Lower lobe of right lung (tissue), 2 donors: ENCODE measurements around the gene ZNF69. TPM values are rescaled to one million over a fixed set of nuclear protein-coding genes. Genes with fewer than 3 reads are reported as not detected.
"Not testable (repeated sequence)": the region's sequence is repeated elsewhere in the genome, so short reads cannot be mapped to it uniquely, and the experiment has no call there.

Experiments
- ATAC-seq, 2 donors: fragments of 200-7000 bp; cut with Tn5 transposase; one replicate each; pipeline ENCODE4 v1.9.1; 2020 to 2022; ENCODE audit warnings: mild to moderate bottlenecking in 2 of 2, moderate library complexity in 2 of 2
- DNase-seq: peaks from one replicate; pipeline ENCODE4 v3.0.0-alpha.2; 2020
- H3K27ac ChIP-seq: fragments of 200-600 bp; one replicate; pipeline ENCODE4 v1.8.0; 2022
- H3K27me3 ChIP-seq: fragments of 200-600 bp; one replicate; pipeline ENCODE4 v1.8.0; 2022; ENCODE audit warnings: low read depth
- H3K36me3 ChIP-seq: fragments of 200-600 bp; one replicate; pipeline ENCODE4 v1.8.0; 2022; ENCODE audit warnings: mild to moderate bottlenecking
- H3K4me1 ChIP-seq: fragments of 200-600 bp; one replicate; pipeline ENCODE4 v1.8.0; 2022
- H3K4me3 ChIP-seq: fragments of 200-600 bp; one replicate; pipeline ENCODE4 v1.8.0; 2022; ENCODE audit warnings: mild to moderate bottlenecking
- H3K9me3 ChIP-seq: fragments of 200-600 bp; one replicate; pipeline ENCODE4 v1.8.0; 2022
- CTCF ChIP-seq: fragments of 200-600 bp; IDR thresholded peaks from one replicate; pipeline ENCODE4 v1.8.0; 2022; ENCODE audit warnings: antibody characterized with exemption, mild to moderate bottlenecking
- intact Hi-C: fragments of 100-400 bp; cut with DNase I; formaldehyde crosslinking; loops from one replicate; pipeline ENCODE4 v1.11.0; 2022
- total RNA-seq: library from RNA; stranded (reverse); fragmentation: NEBNext Ultra II Directional; extraction: Animal tissue kit (Norgen Biotek cat#: 25700); gene quantifications from one replicate; pipeline ENCODE4 v1.2.1, GENCODE V29; 2021
- donor health status: DM: no; HTN: yes; CAD: no; lungs with severe emphysema.

ZNF69 gene
- total RNA-seq, 1 donor from 2014 or later, result 12.2 TPM

- Histone ChIP-seq H3K27ac (no peak overlapping the region), H3K27me3 (no peaks in the 10 kb centered on the region), H3K36me3 (no peaks in the 10 kb centered on the region), H3K4me1 (peaks cover 6% of the 10 kb centered on the region), H3K4me3 (no peak overlapping the region), H3K9me3 (no peaks in the 10 kb centered on the region)
- no peak for TF ChIP-seq CTCF
- intact Hi-C loops, result no loop called here
- DNase-seq (no peak), ATAC-seq (no peak)
These were observed 5.0 kb upstream of the ZNF69 start for GRCh38 chr19:11882606-11883005.

- H3K36me3 ChIP-seq, result no peaks in the 10 kb centered on the region
- DNase-seq (no peak), ATAC-seq (peak; percentile 12 to 45)
- peak overlapping the region; percentile 89 for H3K27ac ChIP-seq
- no peaks in the 10 kb centered on the region for H3K9me3 ChIP-seq
- TF ChIP-seq CTCF, result no peak
- no peaks in the 10 kb centered on the region for H3K27me3 ChIP-seq
- intact Hi-C loops, result no loop called here
- peaks cover 15% of the 10 kb centered on the region for H3K4me1 ChIP-seq
- peak overlapping the region; percentile 74 for H3K4me3 ChIP-seq
These were observed 360 bp upstream of the ZNF69 start for GRCh38 chr19:11887234-11887610.

- ATAC-seq, H3K27ac ChIP-seq, H3K27me3 ChIP-seq, H3K36me3 ChIP-seq, DNase-seq, intact Hi-C loops, H3K4me3 ChIP-seq, H3K9me3 ChIP-seq: not testable (repeated sequence)
- H3K4me1 ChIP-seq, result peaks cover 15% of the 10 kb centered on the region
These were observed 2.3 kb downstream of the ZNF69 start for GRCh38 chr19:11889901-11890300.

- DNase-seq (no peak), ATAC-seq (no peak)
- intact Hi-C loops, result no loop called here
- Histone ChIP-seq H3K36me3 (no peaks in the 10 kb centered on the region), H3K4me1 (peaks cover 15% of the 10 kb centered on the region), H3K27ac (no peak overlapping the region), H3K27me3 (no peaks in the 10 kb centered on the region), H3K9me3 (no peaks in the 10 kb centered on the region), H3K4me3 (no peak overlapping the region)
- no peak for TF ChIP-seq CTCF
These were observed 3.1 kb downstream of the ZNF69 start for GRCh38 chr19:11890634-11891033.

DNA sequence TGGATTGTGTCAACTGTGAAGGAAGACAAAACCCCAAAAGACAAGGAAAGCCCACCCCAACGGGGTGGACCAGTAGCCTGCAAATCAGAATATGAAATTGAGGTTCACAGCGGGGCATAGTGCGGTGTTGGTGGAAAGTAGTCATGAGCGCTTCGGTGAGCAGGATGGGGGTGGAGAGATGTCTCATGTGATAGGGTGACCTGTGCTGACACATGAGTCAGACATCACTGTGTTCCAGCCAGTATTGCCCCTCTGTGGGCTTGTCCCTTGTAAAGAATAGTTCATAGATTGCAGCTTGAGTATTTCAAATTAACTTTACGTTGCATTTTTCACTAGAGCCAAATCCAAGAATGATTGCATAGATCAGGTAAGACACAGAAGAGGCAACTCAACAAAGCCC is 7.3 kb downstream of the ZNF69 start:
- Histone ChIP-seq H3K27me3 (no peaks in the 10 kb centered on the region), H3K4me1 (no peaks in the 10 kb centered on the region), H3K36me3 (no peaks in the 10 kb centered on the region), H3K27ac (no peak overlapping the region), H3K9me3 (peaks cover 23% of the 10 kb centered on the region), H3K4me3 (no peak overlapping the region)
- DNase-seq (no peak), ATAC-seq (no peak)
- intact Hi-C loops, result no loop called here
- TF ChIP-seq CTCF, result no peak

- Histone ChIP-seq H3K27me3 (no peaks in the 10 kb centered on the region), H3K4me3 (no peak overlapping the region), H3K27ac (no peak overlapping the region), H3K4me1 (no peaks in the 10 kb centered on the region), H3K9me3 (peaks cover 90% of the 10 kb centered on the region), H3K36me3 (peaks cover 19% of the 10 kb centered on the region)
- no peak for DNase-seq
- intact Hi-C loops, result no loop called here
- no peak for ATAC-seq
- TF ChIP-seq CTCF, result no peak
These were observed 14.6 kb downstream of the ZNF69 start for GRCh38 chr19:11902228-11902627.
